ENCODE results near the gene MYZAP. TPM values are rescaled to one million over a fixed set of nuclear protein-coding genes. Genes with fewer than 3 reads are reported as not detected.

The MYZAP gene
- total and polyA plus RNA-seq, 2 of the 8 experiments (the other 6 are each of a cell fraction or from before 2014, with no cell fraction given) = 0.41 to 0.65 TPM

GRCh38 chr15:57647791-57648130 is 56.1 kb downstream of the MYZAP start:
- Histone ChIP-seq H4K91ac (replicated peaks; ENCODE audit: insufficient read length, low read length) (no peak overlapping the region), H3K79me2 (ENCODE audit: control insufficient read depth in 1 of 2, insufficient read depth in 2 of 2, low read length in 2 of 2) (no peaks in the 10 kb centered on the region), H2BK5ac (ENCODE audit: low read depth, low read length) (no peak overlapping the region), H4K5ac (ENCODE audit: insufficient read length, low read depth, low read length) (no peak overlapping the region), H3K23me2 (ENCODE audit: low read depth, low read length) (no peaks in the 10 kb centered on the region; the same call in 1 of the 2 replicates), H4K20me1 (replicated peaks in 1 of 2; ENCODE audit: control insufficient read depth in 1 of 2, insufficient read depth in 2 of 2, low read length in 2 of 2) (no peaks in the 10 kb centered on the region), H2BK20ac (ENCODE audit: low read length) (no peak overlapping the region), H3K79me1 (ENCODE audit: low read depth, low read length) (no peaks in the 10 kb centered on the region), H2AFZ (ENCODE audit: low read length) (no peak overlapping the region), H2BK12ac (ENCODE audit: low read depth, low read length) (no peak overlapping the region), H3K9me3 (ENCODE audit: insufficient read depth in 2 of 2, low read depth in 1 of 2, low read length in 1 of 2) (no peaks in the 10 kb centered on the region), H3K27ac (ENCODE audit: low read depth, low read length) (no peak overlapping the region), H3K14ac (ENCODE audit: insufficient read length) (no peak overlapping the region), H3K4me3 (ENCODE audit: extremely low read depth in 1 of 4, insufficient read depth in 2 of 4, low read depth in 3 of 4, low read length in 4 of 4) (no peak overlapping the region), H2BK120ac (replicated peaks; ENCODE audit: low read depth, low read length) (no peak overlapping the region), H3K27me3 (replicated peaks in 1 of 4; ENCODE audit: control insufficient read depth in 3 of 4, extremely low read depth in 1 of 4, insufficient read depth in 3 of 4, low read length in 3 of 4) (no peaks in the 10 kb centered on the region), H3K36me3 (ENCODE audit: control insufficient read depth in 2 of 4, insufficient read depth in 4 of 4, low read length in 3 of 4) (no peaks in the 10 kb centered on the region), H3K4ac (replicated peaks; ENCODE audit: insufficient read length, low read depth, low read length) (no peak overlapping the region), H2BK15ac (ENCODE audit: low read length) (no peak overlapping the region), H3K4me1 (replicated peaks in 1 of 4; ENCODE audit: control insufficient read depth in 3 of 4, insufficient read depth in 4 of 4, low read length in 3 of 4) (no peaks in the 10 kb centered on the region), H3K56ac (replicated peaks; ENCODE audit: insufficient read length, low read depth, low read length) (no peak overlapping the region), H3K4me2 (ENCODE audit: insufficient read depth in 1 of 2, low read depth in 2 of 2, low read length in 2 of 2) (no peak overlapping the region), H3K9ac (replicated peaks in 1 of 4; ENCODE audit: extremely low read depth in 1 of 4, low read depth in 3 of 4, low read length in 3 of 4) (no peak overlapping the region), H3K18ac (ENCODE audit: extremely low read depth, low read length) (no peak overlapping the region), H2AK5ac (ENCODE audit: low read depth, low read length) (no peak overlapping the region), H3K23ac (ENCODE audit: insufficient read length) (no peak overlapping the region), H4K8ac (ENCODE audit: extremely low read depth, insufficient read depth, low read length) (no peak overlapping the region)
- no peak for DNase-seq (ENCODE audit: low read depth in 1 of 2, low spot score in 2 of 2)
- FAIRE-seq = no peak
- POLR2A ChIA-PET (ENCODE audit: partially characterized antibody) = no interaction called here
- CTCF ChIA-PET (ENCODE audit: partially characterized antibody) = interaction anchor here (1.4 kb wide), 1 partner anchor 22 kb away, joined by 3 read pairs; no protein-coding TSS in a partner anchor
- WGBS, 2 experiments (ENCODE audit: extremely low coverage in 1 of 2, insufficient coverage in 1 of 2, insufficient read length in 1 of 2, insufficient replicate concordance in 2 of 2, low coverage in 1 of 2, low lambda C conversion rate in 2 of 2, missing lambda C conversion rate in 1 of 2) = 79% methylated on average over 3 of the region's 3 CpGs; no CpG with 5 or more reads in 1 of the 2 experiments
- TF ChIP-seq GTF2F1 (IDR thresholded peaks at IDR 0.05; ENCODE audit: borderline replicate concordance, low read depth, low read length) = no peak
- no peak for TF ChIP-seq EP300 (IDR thresholded peaks at IDR 0.05; ENCODE audit: borderline replicate concordance in 1 of 2, low read depth in 2 of 2, low read length in 2 of 2)
- no peak for TF ChIP-seq RNF2 (IDR thresholded peaks at IDR 0.05; ENCODE audit: borderline replicate concordance, low read depth, low read length, missing control alignments, poor library complexity, severe bottlenecking)

Data from H1 (cell line).